Motor neuron (in vitro differentiated cells): ENCODE data around the gene TRIP10. TPM values are rescaled to one million over a fixed set of nuclear protein-coding genes. Genes with fewer than 3 reads are reported as not detected.

Source experiments
- ATAC-seq, 8 experiments: fragments of 200-7000 bp; cut with Tn5 transposase; replicated peaks in 6 of 8; 2 replicates each; pipeline ENCODE4 v1.8.0; 2021; ENCODE audit warnings: mild to moderate bottlenecking in 8 of 8, moderate library complexity in 8 of 8
- H3K27ac ChIP-seq, 2 donors: fragments of 250-450 bp; sonication (Bioruptor Pico); 2 replicates each; pipeline ENCODE4 v1.9.0; 2021; ENCODE audit warnings: antibody characterized with exemption in 2 of 2, mild to moderate bottlenecking in 2 of 2, moderate library complexity in 1 of 2
- H3K4me1 ChIP-seq, 2 donors: fragments of 250-450 bp; sonication (Bioruptor Pico); replicated peaks in 1 of 2; 2 replicates each; pipeline ENCODE4 v1.6.1; 2021; ENCODE audit warnings: antibody characterized with exemption in 2 of 2, mild to moderate bottlenecking in 2 of 2, moderate library complexity in 1 of 2
- H3K4me3 ChIP-seq, 5 donors: fragments of 250-450 bp; sonication (Bioruptor Pico); 2 replicates each; pipeline ENCODE4 v1.9.0; 2021; ENCODE audit warnings: antibody characterized with exemption in 5 of 5, mild to moderate bottlenecking in 5 of 5, moderate library complexity in 4 of 5
- WGBS, 10 experiments: fragments of 450-650 bp; shearing (Covaris generic); methylation state at CpG; one replicate each; pipeline ENCODE4 v1.0.0; 2022; 5-methylcytosine and 5-hydroxymethylcytosine counted together
- in situ Hi-C, 9 experiments: fragments of 400-800 bp; cut with MboI; loops; one replicate each; pipeline ENCODE4 v1.15.0; 2021; ENCODE audit warnings: low sequenced_read_pairs in 9 of 9, low pct_unique_long_range_greater_than_20kb in 2 of 9; ENCODE audit not compliant: unreplicated experiment in 9 of 9
- total RNA-seq, 8 experiments: library from RNA; unstranded; fragments of 300-600 nt; gene quantifications; 2 replicates each; pipeline versions ENCODE4 v1.2.3 to v1.2.4, GENCODE V29; 2022

Gene TRIP10
- total RNA-seq, 8 experiments from 2014 or later: 5.8 to 28.7 (median 9.2) TPM

GRCh38 chr19:6721773-6722172 is 17.7 kb upstream of the TRIP10 start:
- ATAC-seq: no peak
- no peak overlapping the region for H3K27ac ChIP-seq
- 43 to 100% (median 73%) methylated on average over 1 to 5 of the region's 5 CpGs; no CpG with 5 or more reads in 1 of the 10 experiments for WGBS, 10 experiments
- H3K4me3 ChIP-seq: no peak overlapping the region
- in situ Hi-C loops: no loop called here
- H3K4me1 ChIP-seq: peaks cover 5 to 17% of the 10 kb centered on the region in 2 donors

GRCh38 chr19:6723108-6723618 is 16.3 kb upstream of the TRIP10 start:
- WGBS, 10 experiments: 0 to 80% (median 20%) methylated on average over 1 to 7 of the region's 13 CpGs; no CpG with 5 or more reads in 5 of the 10 experiments
- H3K4me3 ChIP-seq: no peak overlapping the region
- no peak overlapping the region for H3K27ac ChIP-seq
- in situ Hi-C loops: no loop called here
- peak in 2 of 8 experiments; percentile 30 to 56 for ATAC-seq
- H3K4me1 ChIP-seq: peaks cover 5 to 16% of the 10 kb centered on the region in 2 donors

- no peak for ATAC-seq
- 40 to 100% (median 90%) methylated on average over 1 to 4 of the region's 5 CpGs; no CpG with 5 or more reads in 3 of the 10 experiments for WGBS, 10 experiments
- Histone ChIP-seq H3K27ac (no peak overlapping the region), H3K4me3 (no peak overlapping the region), H3K4me1 (peaks cover 5 to 14% of the 10 kb centered on the region in 2 donors)
- in situ Hi-C loops: no loop called here
Measured at GRCh38 chr19:6723738-6724137, 15.7 kb upstream of the TRIP10 start.

GRCh38 chr19:6724631-6725492 is 14.6 kb upstream of the TRIP10 start:
- in situ Hi-C loops: no loop called here
- ATAC-seq: peak in 3 of 8 experiments; percentile 21 to 46 (median 24)
- 10 to 86% (median 59%) methylated on average over 1 to 10 of the region's 15 CpGs; no CpG with 5 or more reads in 1 of the 10 experiments for WGBS, 10 experiments
- Histone ChIP-seq H3K27ac (peak overlapping the region in 1 of 2 donors; percentile 48), H3K4me3 (no peak overlapping the region), H3K4me1 (peaks cover 5 to 17% of the 10 kb centered on the region in 2 donors)

- ATAC-seq: peak in 4 of 8 experiments; percentile 13 to 46 (median 26)
- in situ Hi-C loops: no loop called here
- 0 to 100% (median 81%) methylated on average over 1 to 10 of the region's 16 CpGs; no CpG with 5 or more reads in 1 of the 10 experiments for WGBS, 10 experiments
- Histone ChIP-seq H3K4me3 (no peak overlapping the region), H3K27ac (peak overlapping the region in 1 of 2 donors; percentile 48), H3K4me1 (peaks cover 5 to 20% of the 10 kb centered on the region in 2 donors)
Measured at GRCh38 chr19:6725513-6726231, 13.8 kb upstream of the TRIP10 start.

GRCh38 chr19:6728346-6728745 is 11.1 kb upstream of the TRIP10 start:
- Histone ChIP-seq H3K4me1 (peaks cover 5 to 20% of the 10 kb centered on the region in 2 donors), H3K4me3 (no peak overlapping the region), H3K27ac (no peak overlapping the region)
- in situ Hi-C loops: no loop called here
- 63 to 100% (median 71%) methylated on average over 1 to 3 of the region's 8 CpGs; no CpG with 5 or more reads in 6 of the 10 experiments for WGBS, 10 experiments
- no peak for ATAC-seq

- in situ Hi-C loops: loop anchor here in 1 of 9 experiments (10.0 kb wide), 1 partner anchor 135 kb away; no protein-coding TSS in a partner anchor
- WGBS, 10 experiments: 80 to 94% (median 89%) methylated on average over 2 to 12 of the region's 23 CpGs; no CpG with 5 or more reads in 4 of the 10 experiments
- no peak for ATAC-seq
- Histone ChIP-seq H3K4me3 (peak overlapping the region in 1 of 5 donors; percentile 7), H3K4me1 (peaks cover 5 to 20% of the 10 kb centered on the region in 2 donors), H3K27ac (peak overlapping the region in 1 of 2 donors; percentile 54)
Measured at GRCh38 chr19:6729573-6730152, 9.8 kb upstream of the TRIP10 start.

- peak; percentile 37 to 92 (median 76) for ATAC-seq
Measured at GRCh38 chr19:6730153-6730804, 9.2 kb upstream of the TRIP10 start.

GRCh38 chr19:6730941-6731670 is 8.4 kb upstream of the TRIP10 start:
- H3K27ac ChIP-seq: no peak overlapping the region
- no peak overlapping the region for H3K4me3 ChIP-seq
- no peak for ATAC-seq
- WGBS, 10 experiments: no CpG with 5 or more reads among the region's 30 CpGs
- in situ Hi-C loops: loop anchor here in 1 of 9 experiments (10.0 kb wide), 1 partner anchor 134 kb away; no protein-coding TSS in a partner anchor
- H3K4me1 ChIP-seq: peaks cover 5 to 17% of the 10 kb centered on the region in 2 donors

More at GRCh38 chr19:6730153-6730804, 9.2 kb upstream of the TRIP10 start:
- H3K4me1 ChIP-seq: peaks cover 5 to 17% of the 10 kb centered on the region in 2 donors
- peak overlapping the region in 1 of 5 donors; percentile 7 for H3K4me3 ChIP-seq
- peak overlapping the region in 1 of 2 donors; percentile 54 for H3K27ac ChIP-seq
- 100% methylated on average over 1 of the region's 27 CpGs; no CpG with 5 or more reads in 9 of the 10 experiments for WGBS, 10 experiments
- in situ Hi-C loops: loop anchor here in 1 of 9 experiments (10.0 kb wide), 1 partner anchor 135 kb away; no protein-coding TSS in a partner anchor

GRCh38 chr19:6731822-6732221 is 7.7 kb upstream of the TRIP10 start:
- Histone ChIP-seq H3K27ac (no peak overlapping the region), H3K4me1 (peaks cover 5 to 17% of the 10 kb centered on the region in 2 donors), H3K4me3 (no peak overlapping the region)
- 80 to 100% (median 93%) methylated on average over 2 to 4 of the region's 22 CpGs; no CpG with 5 or more reads in 7 of the 10 experiments for WGBS, 10 experiments
- no peak for ATAC-seq
- in situ Hi-C loops: loop anchor here in 1 of 9 experiments (10.0 kb wide), 1 partner anchor 133 kb away; no protein-coding TSS in a partner anchor

- in situ Hi-C loops: loop anchor here in 1 of 9 experiments (10.0 kb wide), 1 partner anchor 132 kb away; no protein-coding TSS in a partner anchor
- 70 to 100% (median 80%) methylated on average over 1 to 4 of the region's 21 CpGs; no CpG with 5 or more reads in 7 of the 10 experiments for WGBS, 10 experiments
Measured at GRCh38 chr19:6732803-6733337, 6.6 kb upstream of the TRIP10 start.

More at GRCh38 chr19:6732803-6733337, 6.6 kb upstream of the TRIP10 start:
- Histone ChIP-seq H3K27ac (no peak overlapping the region), H3K4me3 (no peak overlapping the region), H3K4me1 (peaks cover 6 to 18% of the 10 kb centered on the region in 2 donors)
- no peak for ATAC-seq
